ENCODE measurements around the gene PEAK1. TPM values are rescaled to one million over a fixed set of nuclear protein-coding genes. Genes with fewer than 3 reads are reported as not detected.

The PEAK1 gene, protein sequence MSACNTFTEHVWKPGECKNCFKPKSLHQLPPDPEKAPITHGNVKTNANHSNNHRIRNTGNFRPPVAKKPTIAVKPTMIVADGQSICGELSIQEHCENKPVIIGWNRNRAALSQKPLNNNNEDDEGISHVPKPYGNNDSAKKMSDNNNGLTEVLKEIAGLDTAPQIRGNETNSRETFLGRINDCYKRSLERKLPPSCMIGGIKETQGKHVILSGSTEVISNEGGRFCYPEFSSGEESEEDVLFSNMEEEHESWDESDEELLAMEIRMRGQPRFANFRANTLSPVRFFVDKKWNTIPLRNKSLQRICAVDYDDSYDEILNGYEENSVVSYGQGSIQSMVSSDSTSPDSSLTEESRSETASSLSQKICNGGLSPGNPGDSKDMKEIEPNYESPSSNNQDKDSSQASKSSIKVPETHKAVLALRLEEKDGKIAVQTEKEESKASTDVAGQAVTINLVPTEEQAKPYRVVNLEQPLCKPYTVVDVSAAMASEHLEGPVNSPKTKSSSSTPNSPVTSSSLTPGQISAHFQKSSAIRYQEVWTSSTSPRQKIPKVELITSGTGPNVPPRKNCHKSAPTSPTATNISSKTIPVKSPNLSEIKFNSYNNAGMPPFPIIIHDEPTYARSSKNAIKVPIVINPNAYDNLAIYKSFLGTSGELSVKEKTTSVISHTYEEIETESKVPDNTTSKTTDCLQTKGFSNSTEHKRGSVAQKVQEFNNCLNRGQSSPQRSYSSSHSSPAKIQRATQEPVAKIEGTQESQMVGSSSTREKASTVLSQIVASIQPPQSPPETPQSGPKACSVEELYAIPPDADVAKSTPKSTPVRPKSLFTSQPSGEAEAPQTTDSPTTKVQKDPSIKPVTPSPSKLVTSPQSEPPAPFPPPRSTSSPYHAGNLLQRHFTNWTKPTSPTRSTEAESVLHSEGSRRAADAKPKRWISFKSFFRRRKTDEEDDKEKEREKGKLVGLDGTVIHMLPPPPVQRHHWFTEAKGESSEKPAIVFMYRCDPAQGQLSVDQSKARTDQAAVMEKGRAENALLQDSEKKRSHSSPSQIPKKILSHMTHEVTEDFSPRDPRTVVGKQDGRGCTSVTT (N-terminal part only)
- polyA plus RNA-seq (ENCODE audit: insufficient read length in 10 of 10) = 10 to 100 TPM; 28.4 to 42.5 (median 37.3) TPM
- long read RNA-seq, donor 1, full-length matches to known transcripts = 1 of 1 reads
- long read RNA-seq, donor 1, partial matches to known transcripts = 0 of 1 reads
- long read RNA-seq, donor 1, other reads (novel, unspliced or antisense) = 0 of 1 reads
- long read RNA-seq, donor 2, full-length matches to known transcripts = 1 of 6 reads
- long read RNA-seq, donor 2, partial matches to known transcripts = 5 of 6 reads
- long read RNA-seq, donor 2, other reads (novel, unspliced or antisense) = 0 of 6 reads
- long read RNA-seq, donor 3 = 0 reads
- long read RNA-seq, donor 4, partial matches to known transcripts = 6 of 6 reads
- long read RNA-seq, donor 4, other reads (novel, unspliced or antisense) = 0 of 6 reads
- long read RNA-seq, donor 5, partial matches to known transcripts = 22 of 22 reads
- long read RNA-seq, donor 5, other reads (novel, unspliced or antisense) = 0 of 22 reads
- long read RNA-seq, donor 6 = 0 reads
- long read RNA-seq, donor 7, full-length matches to known transcripts = 2 of 21 reads
- long read RNA-seq, donor 7, partial matches to known transcripts = 19 of 21 reads
- long read RNA-seq, donor 7, other reads (novel, unspliced or antisense) = 0 of 21 reads
- long read RNA-seq, donor 8, full-length matches to known transcripts = 2 of 13 reads
- long read RNA-seq, donor 8, partial matches to known transcripts = 11 of 13 reads
- long read RNA-seq, donor 8, other reads (novel, unspliced or antisense) = 0 of 13 reads
- long read RNA-seq, donor 9 = 0 reads

DNA sequence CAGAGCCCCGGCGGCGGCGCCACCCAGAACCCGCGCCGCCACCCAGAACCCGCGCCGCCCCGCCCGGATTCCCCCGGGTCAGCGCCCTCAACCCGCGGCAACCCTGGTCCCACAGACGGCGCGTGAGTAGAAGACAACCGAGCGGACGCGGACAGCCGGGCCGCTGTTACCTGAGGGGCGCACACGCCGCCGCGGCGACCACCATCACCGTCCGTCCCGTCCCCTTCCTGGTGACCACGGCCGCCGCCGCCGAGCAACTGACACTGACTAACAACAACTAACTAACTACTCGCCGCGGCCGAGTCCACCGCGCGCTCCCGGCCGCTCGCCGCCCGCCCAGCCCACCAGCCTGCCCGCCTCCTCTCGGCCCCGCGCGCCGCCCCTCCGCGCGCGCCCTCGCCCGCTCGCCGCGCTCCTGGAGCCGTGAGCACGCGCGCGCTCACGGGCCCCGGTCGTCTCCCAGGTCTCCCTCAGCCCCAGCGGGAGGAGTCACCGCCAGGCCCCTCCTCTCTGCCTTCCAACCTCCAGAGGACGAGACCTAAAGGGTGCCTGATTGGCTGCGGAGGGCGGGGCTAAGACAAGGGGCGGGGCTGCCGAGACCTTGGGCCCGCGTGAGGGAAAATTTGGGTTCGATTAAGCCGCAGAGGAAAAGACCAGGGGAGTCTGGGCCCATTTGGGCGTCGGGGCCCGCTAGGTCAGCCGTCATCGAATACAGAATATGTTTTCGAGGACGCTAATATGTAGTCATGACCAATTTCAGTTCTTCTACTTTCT, at the start of gene PEAK1:
TSS of gene PEAK1 (minus strand) at position 269 of the 774 bp plus-strand sequence. CDS start 238,178 bp downstream, outside the sequence.
- DNase-seq = peak; percentile 99 to 100 (median 100)

DNA sequence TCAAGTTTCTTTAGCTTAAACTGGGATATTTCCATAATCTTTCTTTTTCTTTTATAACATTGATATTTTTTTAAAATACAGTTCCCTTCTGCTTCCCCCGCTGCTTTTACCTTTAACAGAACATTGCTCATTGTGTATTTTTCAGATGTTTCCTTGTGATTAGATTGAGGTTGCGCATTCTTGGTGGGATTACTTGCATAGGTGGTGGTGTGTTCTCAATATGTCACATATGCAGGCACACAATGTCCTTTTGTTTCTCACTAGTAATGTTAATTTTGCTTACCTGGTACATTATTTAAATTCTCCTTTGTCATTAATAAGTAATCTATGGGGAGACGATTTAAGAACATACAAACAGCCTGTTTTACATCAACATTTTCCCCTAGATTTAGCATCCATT, 49.0 kb upstream of the PEAK1 start:
- DNase-seq = no peak

DNA sequence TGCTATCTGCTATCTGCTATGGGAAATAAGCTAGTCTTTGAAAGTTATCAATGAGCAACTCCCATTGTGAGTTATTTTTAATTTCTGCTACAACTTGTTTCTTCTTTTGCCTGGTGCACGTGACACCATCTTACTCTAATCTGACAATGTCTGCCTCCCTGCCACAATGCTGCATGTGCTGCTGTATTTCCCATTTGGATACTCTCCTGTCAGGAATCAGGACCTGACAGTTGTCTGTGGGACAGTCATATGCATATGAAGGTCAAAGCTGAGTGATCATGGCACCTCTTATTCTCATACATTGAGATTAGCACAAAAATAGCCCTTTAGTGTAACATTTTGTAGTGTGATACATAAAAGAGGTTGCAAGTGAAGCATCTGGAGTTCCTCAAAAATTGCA, 46.6 kb upstream of the PEAK1 start:
- no peak for DNase-seq

DNA sequence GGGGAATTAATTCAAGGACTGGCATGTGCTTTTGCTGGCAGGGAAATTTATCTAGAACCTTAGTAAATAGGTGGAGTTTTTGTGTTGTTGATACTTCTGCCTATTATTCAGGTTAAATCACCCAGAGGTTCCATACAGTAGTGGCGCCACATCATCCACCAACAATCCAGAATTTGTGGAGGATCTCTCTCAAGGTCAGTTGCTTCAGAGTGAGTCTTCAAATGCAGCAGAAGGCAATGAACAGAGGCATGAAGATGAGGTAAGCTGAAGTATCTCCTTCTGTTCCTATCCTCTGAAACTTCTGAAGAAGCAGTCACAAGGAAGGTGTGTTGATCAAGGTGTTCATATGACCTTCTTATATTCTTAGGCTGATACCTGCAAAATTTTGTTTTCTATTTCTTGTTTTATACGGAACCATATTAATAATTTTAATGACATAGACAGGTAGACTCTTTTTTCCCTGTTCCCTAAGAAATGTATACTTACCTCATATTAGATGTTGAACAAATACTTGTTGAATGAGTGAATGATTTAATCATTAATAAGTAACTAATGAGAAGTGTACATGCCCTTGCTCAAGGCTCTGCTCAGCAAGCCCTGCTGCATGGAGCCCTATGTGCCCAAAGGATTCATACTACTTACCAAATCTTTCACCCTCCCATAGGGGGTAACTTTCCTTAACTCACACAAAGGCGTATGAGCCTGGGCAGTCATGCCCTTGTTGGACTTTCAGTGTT, 44.4 kb upstream of the PEAK1 start:
- no peak for DNase-seq

DNA sequence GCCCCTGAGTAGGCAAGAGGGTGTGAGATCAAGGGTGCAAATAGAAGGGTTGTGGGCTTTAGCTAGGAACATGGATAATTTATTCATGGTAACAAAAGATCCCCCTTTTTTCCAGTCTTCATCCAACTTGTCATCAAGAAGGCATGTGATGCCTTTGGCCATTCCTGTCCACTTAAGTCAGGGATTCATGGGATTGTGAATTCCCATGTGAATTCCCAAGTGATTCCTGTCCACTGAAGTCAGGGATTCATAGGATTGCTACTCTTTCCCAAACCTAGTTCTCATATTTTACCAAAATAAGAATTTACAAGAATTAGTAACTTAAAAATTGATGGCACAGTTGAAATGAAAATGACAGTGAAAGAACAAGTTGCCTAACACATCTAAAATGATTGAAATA, 41.6 kb upstream of the PEAK1 start:
- peak in 1 of 3 donors; percentile 41 for DNase-seq

DNA sequence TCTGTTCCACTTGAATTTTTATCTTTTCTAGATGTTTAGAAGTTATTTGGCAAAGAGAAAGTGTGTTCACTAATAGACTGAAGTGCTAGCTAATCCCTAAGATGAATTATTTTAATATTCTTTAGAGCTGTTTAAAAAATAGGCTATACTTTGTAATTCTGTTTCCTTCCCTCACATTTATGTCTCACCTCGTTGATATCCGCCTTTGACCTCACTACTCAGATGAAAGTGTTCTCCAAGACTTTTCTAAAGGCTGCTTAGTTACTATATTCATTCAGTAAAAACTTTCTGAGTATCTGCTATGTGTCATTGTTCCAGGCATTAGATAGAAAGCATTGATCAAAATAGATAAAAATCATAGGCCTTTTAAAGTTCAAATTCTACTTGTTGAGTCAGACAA, 39.1 kb upstream of the PEAK1 start:
- no peak for DNase-seq

DNA sequence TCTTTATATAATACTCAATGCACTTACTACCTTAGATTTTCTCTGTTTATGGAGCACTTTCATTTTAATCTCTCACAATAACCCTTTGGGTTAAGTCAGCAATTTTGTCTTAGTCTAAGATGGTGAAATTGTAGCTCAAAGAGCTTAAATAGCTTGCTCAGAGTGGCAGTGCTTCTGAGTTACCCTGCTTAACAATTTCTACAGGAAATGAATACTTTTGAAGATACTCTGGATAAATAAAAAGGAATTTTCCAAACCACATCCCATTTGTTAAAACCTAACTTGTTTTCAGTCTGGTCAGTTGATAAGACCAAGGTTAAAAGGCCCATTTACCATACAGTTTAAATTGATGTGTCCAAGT, 38.0 kb upstream of the PEAK1 start:
- DNase-seq = no peak

DNA sequence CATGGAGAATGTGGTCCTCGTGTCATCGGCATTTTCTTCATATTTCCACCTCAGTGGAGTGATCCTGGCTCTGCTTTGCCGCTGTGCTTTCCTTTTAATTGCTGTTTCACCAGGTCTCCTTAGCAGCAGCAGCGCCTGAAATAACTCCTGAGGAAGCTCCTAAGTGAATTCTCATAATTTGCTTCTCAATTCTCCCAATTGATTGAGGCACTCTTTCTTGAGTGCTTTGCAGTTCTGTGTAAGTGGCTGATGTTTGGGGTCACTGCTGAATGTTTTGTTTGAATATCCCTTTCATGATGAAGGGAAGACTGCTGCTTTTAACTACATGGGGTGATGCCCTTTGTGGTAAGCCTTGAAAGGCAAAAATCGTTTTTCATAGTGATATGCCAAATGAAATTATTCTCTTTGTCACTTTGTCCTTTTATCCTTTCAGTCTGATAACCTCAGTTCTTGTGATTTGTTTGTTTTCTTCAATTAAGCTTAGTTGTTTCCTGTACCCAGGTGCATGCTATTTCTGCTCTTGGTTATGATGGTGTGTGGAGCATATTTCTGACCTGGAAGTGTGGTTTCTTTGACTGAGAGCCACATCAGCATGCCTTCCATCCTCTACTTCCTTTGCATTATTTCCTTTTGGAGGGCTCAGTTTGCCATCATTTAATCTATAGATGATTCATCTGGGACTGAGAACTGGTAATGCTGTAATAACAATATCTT, 37.4 kb upstream of the PEAK1 start:
- no peak for DNase-seq

DNA sequence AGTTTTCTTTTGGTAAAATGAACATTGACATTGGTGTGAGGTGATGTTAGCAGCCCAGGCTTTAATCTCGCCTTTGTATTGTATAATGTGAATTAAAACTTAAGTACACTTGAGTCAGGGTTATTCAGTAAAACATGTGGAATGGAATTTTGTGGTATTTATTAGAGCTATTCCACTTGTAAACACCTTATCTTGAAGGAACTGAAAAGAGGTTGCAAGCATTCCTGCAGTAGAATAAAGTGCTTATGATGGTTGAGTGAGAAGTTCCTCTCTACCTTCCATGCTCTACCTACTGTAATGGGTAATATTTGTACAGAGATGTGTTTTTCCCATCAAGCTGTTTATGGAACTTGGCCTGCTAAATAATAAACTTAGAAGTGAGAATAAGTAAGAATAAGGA, 36.8 kb upstream of the PEAK1 start:
- DNase-seq = no peak

DNA sequence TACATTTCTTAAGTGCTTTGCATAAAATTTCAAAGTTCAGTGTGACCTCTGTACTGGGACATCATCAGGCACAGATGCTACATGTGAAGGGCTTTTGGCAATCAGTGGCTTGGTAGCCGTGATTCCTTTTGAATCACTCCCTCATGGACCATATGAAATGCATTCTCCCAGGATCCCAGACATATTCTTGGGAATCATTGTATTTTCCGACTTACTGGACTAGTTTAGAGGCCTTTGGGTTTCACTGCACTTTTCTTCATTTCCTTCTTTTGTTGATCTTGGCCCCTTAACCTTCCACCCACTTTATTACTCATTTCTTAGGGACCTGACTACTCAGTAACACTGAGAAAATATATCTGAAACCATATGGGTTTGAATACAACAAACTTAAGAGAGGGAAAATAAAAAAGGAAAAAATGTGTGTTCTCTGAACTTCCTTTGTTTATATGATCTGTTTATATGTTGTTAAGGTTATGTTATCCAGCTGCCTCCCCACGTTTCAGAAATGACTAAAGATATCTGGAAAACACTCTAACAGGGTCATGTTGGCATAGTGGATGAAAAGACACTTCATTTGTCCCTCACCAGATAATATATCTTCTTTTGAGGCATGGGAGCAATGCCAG, 35.9 kb upstream of the PEAK1 start:
- peak; percentile 57 to 80 (median 58) for DNase-seq

DNA sequence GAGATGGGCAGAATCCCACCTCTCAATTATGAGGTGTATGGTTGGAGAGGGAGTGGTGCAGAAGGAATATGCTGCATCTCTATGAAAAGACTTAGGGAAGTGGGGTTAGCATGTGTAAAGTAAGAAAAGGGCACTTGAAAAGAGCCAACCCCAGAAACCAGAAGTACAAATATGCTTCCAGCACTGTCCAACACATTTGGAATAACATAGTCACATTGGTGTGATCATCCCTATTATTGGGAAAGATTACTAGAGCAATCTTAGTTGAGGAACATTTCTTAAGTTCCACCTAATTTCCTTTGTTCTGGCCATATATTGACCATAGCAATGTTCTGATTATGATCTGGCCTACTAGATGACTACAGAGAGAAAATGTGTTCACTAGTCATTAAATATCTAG, 35.0 kb upstream of the PEAK1 start:
- no peak for DNase-seq

DNA sequence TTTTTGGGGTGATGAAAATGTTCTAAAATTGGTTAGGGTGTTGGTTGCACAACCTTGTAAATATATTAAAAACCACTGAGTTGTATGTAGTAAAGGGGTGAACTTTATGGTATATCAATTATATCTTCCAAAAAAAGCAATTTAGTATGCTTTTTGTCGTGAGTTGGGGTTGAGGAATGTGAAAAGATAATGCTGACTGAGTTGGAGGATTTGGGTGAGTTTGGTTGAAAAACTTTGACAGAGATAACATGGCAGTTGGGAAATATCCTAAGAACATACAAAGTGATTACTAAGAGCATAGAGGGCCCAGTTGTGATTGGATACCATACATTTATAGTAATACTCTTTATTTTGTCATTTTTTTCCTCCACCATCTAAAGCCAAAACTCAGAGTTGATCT, 34.4 kb upstream of the PEAK1 start:
- DNase-seq = no peak

DNA sequence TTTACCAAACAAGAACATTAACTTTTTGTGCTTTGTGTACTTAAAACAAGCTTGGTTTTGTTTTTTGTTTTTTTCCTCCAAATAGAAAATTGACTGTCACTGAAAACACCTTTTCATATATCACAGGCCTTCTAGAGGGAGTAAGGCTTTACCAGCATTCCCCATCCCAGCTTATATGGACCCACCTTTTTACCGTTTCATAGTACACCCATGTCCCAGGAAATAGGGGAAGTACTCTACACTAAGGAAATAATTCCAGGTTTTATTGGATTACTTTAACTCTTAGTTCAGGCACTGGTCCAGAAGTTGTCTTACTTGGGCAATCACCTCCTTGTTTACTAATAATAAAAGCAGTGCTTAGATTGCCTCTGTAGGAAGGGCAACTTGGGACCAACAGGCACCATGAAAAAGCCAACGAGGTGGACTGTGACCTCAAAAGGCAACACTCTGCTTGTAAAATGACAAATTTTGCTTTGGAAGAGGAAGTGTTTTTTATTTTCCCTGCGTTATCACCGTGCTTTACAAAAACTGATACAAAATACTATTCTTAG, 27.0 kb upstream of the PEAK1 start:
- no peak for DNase-seq

DNA sequence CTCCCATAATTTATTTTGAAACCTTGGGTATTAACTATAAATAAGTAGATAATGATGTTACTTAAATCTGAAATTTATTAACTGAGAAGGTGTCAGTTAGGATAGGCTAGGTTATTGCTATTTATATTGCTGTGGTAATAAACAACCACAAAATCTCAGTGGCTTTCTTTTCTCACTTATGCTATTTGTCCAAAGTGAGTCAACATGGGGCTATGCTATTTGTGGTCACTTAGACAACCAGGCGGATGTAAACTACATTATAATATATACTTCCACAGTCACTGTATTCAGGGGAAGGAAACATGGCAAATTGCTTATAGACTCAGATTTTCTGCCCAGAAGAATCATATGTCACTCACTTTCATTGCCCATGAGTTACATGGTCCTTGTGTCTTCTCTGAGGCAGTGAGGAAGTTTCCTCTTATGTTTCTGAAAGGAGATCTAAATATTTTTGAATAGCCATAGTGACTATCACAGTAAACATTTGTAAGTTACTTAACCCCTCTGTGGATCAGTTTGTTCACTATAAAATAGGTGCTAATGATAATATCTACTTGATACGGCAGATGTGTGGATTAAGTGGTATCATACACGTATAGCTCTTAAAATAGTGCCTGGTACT, 20.6 kb upstream of the PEAK1 start:
- DNase-seq = peak in 1 of 3 donors; percentile 18

DNA sequence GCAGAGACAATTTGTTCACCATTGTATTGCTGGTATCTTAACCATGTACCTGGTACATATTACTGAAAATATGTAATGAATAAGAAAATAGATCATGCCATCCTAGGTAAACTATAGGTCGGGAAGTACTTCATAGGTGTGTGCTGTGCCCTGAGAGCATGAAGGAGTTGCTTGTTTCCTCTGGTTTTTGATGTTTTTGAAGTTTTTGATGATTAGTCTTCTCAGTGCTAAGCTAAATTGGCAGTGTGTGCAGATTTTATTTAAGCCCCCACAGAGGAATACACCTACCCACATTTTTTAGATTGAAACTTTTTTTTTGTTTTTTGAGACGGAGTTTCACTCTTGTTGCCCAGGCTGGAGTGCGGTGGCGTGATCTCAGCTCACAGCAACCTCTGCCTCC, 17.4 kb upstream of the PEAK1 start:
- no peak for DNase-seq

DNA sequence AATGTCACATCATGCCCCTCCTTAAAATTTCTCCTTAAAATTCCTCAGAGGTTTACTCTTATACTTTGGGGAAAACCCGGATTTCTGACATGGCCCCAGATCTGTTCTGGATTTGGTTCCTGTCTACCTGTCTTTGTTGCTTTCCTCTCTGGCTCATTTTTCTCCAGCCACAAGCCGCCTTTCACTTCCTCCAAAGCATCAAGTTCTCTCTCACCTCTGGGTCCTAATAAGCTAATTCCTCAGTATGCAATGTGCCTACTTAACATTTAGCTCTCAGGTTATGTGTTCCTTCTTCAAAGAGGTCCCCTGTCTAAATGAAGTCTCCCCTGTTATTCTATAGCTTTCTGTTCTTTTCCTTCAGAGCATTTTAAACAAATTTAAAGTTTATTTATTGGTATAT, 16.9 kb upstream of the PEAK1 start:
- DNase-seq = no peak

DNA sequence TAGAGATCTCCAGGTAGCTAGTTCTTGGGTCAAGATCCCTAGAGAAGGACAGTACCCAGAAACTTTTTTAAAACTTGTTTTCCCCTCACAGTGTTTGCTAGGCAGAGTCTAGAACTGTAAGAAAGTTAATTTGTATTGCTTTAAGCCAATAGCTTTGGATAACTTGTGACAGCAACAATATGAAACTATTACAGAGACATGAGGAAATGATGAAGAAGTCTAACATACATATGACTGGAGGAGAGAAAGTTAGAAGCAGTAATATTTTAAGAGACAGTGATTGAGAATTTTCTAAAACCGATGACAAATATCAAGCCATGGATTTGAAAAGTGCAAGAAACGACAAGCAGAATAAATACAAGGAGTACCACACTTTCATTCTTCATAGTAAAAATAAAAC, 10.7 kb upstream of the PEAK1 start:
- DNase-seq = no peak

All from muscle of back (tissue), 13 donors.